ENCODE data around the gene PKN1.
A peak's percentile ranks its signal among the peaks of the same experiment; 100 is the strongest.

PKN1 gene

DNA sequence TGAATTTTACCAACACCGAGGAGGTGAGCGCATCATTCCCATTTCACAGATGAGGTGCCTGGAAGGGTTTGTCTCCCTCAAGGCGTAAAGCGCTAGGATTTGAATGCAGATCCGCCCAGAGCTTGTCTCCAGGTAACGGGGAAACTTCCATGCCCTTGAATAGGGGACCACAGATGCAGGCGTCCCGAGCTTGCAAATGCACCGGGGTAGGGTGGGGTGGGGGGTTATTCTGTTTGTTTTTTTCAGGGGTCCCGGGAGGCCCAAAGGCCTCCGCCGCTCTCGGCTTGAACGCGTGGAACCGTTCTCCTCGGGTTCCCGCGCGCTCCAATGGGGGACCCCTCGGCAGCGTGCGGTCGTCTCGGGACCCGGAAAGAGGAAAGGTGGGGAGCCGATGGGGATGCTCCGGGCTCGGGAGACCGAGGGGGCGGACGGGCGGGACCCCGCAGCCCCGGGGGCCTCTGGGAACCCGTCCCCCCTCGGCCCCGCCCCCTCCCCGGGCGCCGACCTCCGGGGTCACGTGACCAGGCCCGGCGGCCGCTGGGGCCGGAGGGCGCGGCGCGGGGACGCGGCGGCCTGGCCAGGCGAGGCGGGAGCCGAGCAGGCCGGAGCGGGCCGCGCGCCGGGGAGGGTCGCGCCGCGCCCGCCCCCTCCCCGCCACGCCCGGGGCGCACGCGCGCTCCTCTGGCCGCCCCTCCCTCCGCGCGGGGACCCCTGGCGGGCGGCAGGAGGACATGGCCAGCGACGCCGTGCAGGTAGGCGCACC is at the start of gene PKN1:
TSS of gene PKN1 (plus strand) at position 516 of the 763 bp plus-strand sequence. CDS start at position 732, 216 bp downstream.
- H3K4me1 Mint-ChIP-seq: peaks cover 30% of the 10 kb centered on the region
- no peaks in the 10 kb centered on the region for H3K36me3 Mint-ChIP-seq (ENCODE audit: low read depth)
- TF ChIP-seq CTCF (IDR thresholded peaks at IDR 0.05): no peak
- H3K27me3 Mint-ChIP-seq (ENCODE audit: low read depth, poor library complexity): peaks cover 41% of the 10 kb centered on the region
- DNase-seq: peak; percentile 80
- H3K9me3 Mint-ChIP-seq: no peaks in the 10 kb centered on the region
- peak within 1 kb of the TSS; percentile 85 for H3K4me3 Mint-ChIP-seq
- H3K27ac Mint-ChIP-seq: no peak within 1 kb of the TSS

DNA sequence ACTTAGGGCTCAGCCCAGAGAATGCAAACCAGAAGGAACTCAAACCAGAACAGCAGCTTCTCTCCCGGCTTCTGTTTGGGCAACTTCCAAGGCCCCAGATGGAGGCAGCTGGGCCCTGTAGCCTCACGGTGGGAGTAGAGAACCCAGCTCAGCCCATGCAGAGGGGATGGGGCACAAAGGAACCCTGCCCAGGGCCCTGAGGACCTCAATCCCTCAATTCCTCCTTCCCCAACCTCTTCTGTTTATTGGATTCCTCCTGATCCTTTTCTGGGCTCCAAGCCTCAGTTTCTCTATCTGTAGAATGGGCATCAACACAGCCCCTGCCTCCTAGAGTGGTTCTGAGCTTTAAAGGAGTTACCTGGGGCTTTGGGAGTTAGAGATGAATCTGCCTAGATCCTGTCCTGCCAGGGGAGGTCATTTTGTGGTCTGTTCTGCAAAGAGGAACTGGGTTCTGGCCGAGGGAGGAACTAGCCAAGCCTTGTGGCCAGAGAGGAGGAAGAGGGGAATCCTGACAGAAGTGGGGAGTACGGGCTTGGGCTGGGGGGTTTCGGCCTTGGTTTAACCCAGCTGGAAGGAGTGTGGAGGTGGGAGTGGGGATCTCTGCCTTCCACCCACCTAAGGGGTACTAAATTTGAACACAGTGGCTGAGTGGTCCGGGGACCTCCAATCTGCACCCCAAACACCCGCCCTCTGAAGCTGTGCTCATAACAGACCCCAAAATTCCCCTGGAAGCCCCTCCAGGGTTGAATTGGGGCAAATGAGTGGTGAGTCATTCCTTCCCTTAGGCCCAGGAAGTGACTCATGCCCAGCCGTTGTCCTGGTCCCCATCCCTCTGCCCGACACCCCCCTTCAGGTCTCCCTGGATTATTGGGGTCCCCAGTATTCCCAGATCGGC is 49.2 kb upstream of the PKN1 start:
- H3K36me3 Mint-ChIP-seq (ENCODE audit: low read depth): no peaks in the 10 kb centered on the region
- no peak for DNase-seq
- H3K9me3 Mint-ChIP-seq: no peaks in the 10 kb centered on the region
- H3K27me3 Mint-ChIP-seq (ENCODE audit: low read depth, poor library complexity): no peaks in the 10 kb centered on the region
- H3K4me1 Mint-ChIP-seq: peaks cover 38% of the 10 kb centered on the region
- no peak for TF ChIP-seq CTCF (IDR thresholded peaks at IDR 0.05)
- H3K27ac Mint-ChIP-seq: peak overlapping the region; percentile 46
- no peak overlapping the region for H3K4me3 Mint-ChIP-seq

- Mint-ChIP-seq H3K4me1 (peaks cover 31% of the 10 kb centered on the region), H3K4me3 (no peak overlapping the region), H3K27ac (no peak overlapping the region), H3K9me3 (no peaks in the 10 kb centered on the region), H3K36me3 (ENCODE audit: low read depth) (no peaks in the 10 kb centered on the region), H3K27me3 (ENCODE audit: low read depth, poor library complexity) (no peaks in the 10 kb centered on the region)
- DNase-seq: no peak
- no peak for TF ChIP-seq CTCF (IDR thresholded peaks at IDR 0.05)
Observed at GRCh38 chr19:14385492-14385891, 47.6 kb upstream of the PKN1 start.

DNA sequence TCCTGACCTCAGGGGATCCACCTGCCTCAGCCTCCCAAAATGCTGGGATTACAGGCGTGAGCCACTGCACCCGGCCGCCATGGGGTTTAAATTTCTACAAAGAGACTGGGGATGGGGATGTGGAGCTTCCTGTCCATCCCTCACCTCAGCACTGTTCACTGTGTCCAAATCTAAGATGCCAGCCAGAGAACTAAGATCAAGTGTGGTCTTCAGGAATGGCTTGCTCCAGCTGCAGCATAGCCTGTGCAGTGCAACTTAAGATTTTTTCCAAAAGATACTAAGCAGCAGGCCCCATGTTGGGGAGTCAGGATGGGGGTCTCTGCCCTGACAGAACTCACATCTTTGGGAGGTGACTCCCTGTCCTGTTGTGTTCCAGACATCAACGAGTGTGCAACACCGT is 42.6 kb upstream of the PKN1 start:
- peaks cover 3% of the 10 kb centered on the region for H3K27me3 Mint-ChIP-seq (ENCODE audit: low read depth, poor library complexity)
- no peaks in the 10 kb centered on the region for H3K36me3 Mint-ChIP-seq (ENCODE audit: low read depth)

GRCh38 chr19:14391156-14391821 is 41.8 kb upstream of the PKN1 start:
- no peak for DNase-seq
- no peaks in the 10 kb centered on the region for H3K9me3 Mint-ChIP-seq
- H3K27ac Mint-ChIP-seq: peak overlapping the region; percentile 88
- H3K4me3 Mint-ChIP-seq: no peak overlapping the region
- H3K27me3 Mint-ChIP-seq (ENCODE audit: low read depth, poor library complexity): peaks cover 3% of the 10 kb centered on the region
- peaks cover 14% of the 10 kb centered on the region for H3K4me1 Mint-ChIP-seq
- no peaks in the 10 kb centered on the region for H3K36me3 Mint-ChIP-seq (ENCODE audit: low read depth)
- no peak for TF ChIP-seq CTCF (IDR thresholded peaks at IDR 0.05)

More for the DNA sequence above, 42.6 kb upstream of the PKN1 start:
- Mint-ChIP-seq H3K9me3 (no peaks in the 10 kb centered on the region), H3K4me1 (peaks cover 14% of the 10 kb centered on the region), H3K27ac (peak overlapping the region; percentile 88), H3K4me3 (no peak overlapping the region)
- TF ChIP-seq CTCF (IDR thresholded peaks at IDR 0.05): no peak
- no peak for DNase-seq
